NCI-H1417 (cell line): Measurements from ENCODE around the gene TAF1B.

ENCODE experiments used
- DNase-seq, 3 experiments: peaks; one replicate each; lab custom pipeline; 2025; lab: John Stamatoyannopoulos, UW

Gene TAF1B

GRCh38 chr2:9843229-9844035, at the start of gene TAF1B:
Gene TAF1B (plus strand): TSS chr2:9843474. CDS start chr2:9843542, 68 bp downstream.
- DNase-seq = peak; percentile 98 to 99 (median 98)

GRCh38 chr2:9793918-9794717, 49.2 kb upstream of the TAF1B start:
- DNase-seq = no peak

DNA sequence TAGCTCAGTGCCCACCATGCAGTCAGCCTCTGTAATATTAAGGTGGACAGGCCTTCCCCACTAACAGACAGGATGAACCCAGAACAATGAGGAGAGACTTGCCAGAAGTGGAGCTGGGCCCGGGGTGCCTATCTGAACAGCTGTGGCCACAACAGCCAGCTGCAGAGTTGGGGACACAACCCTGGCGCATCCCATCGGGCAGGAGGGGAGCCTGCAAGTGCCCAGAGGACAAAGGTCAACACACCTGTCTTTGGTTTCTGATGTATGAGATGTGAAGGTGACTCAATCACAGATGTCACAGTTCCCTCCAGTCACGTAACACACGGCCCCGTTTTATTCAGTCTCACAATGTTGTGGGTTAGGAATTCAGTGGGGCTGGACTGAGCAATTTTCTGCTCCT, 48.2 kb upstream of the TAF1B start:
- DNase-seq = no peak

DNA sequence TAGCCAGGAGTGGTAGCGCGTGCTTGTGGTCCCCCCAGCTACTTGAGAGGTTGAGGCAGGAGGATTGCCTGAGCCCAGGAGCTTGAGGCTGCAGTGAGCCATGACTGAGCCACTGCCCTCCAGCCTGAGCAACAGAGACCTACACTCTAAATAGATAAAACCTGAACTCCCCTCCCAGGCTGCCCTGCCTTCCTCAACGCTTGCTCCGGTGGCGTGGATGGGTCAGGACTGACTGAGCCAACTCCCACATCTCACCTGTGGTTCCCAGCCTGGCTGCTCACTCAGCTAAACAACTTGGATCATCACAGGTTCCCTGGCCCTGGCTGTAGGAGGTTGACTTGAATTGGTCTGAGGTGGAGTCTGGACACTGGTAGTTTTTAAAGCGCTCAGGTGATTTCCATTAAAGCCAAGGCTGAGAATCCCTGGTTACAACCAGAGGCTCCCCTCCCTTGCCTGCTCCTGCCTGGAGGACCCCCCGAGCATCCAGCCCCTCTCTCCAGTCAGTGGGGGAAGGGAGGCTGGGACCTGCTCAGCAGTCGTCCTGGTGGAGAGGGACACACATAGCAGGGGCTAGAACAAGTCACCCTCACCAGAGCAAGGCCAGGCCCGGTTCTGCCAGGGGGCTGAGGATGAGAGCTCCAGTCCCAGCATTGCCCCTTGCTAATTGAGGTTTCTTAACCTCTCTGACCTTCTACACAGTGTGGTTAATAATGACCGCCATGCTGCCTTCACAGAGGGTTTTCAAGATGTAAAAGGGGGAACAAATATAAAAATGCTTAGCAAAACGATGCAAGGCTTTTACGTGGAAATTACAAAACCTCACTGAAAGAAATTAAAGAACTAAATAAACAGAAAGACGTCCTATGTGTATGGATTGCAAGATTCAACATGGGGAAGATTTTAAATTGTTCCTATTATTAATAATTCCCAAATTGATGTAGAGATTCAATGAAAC, 46.9 kb upstream of the TAF1B start:
- DNase-seq = no peak

DNA sequence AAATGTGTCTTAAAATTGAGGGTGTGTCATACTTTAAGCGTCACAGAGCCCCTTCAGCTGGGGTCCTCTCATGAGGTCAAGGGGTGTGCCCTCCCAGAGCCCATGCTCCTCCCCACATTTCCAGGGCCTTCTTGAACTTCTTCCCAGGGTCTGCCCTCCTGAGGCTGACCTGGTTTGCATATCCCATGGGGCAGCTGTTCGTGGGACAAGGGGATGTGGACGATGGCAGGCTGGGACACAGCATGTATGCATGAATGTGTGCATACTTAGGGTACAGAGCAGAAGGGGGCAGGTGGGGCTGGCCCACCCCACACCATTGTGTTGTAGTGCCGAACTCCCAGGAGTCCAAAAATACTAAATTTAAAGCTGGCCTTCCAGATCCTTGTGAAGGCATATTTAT, 46.2 kb upstream of the TAF1B start:
- DNase-seq = no peak

DNA sequence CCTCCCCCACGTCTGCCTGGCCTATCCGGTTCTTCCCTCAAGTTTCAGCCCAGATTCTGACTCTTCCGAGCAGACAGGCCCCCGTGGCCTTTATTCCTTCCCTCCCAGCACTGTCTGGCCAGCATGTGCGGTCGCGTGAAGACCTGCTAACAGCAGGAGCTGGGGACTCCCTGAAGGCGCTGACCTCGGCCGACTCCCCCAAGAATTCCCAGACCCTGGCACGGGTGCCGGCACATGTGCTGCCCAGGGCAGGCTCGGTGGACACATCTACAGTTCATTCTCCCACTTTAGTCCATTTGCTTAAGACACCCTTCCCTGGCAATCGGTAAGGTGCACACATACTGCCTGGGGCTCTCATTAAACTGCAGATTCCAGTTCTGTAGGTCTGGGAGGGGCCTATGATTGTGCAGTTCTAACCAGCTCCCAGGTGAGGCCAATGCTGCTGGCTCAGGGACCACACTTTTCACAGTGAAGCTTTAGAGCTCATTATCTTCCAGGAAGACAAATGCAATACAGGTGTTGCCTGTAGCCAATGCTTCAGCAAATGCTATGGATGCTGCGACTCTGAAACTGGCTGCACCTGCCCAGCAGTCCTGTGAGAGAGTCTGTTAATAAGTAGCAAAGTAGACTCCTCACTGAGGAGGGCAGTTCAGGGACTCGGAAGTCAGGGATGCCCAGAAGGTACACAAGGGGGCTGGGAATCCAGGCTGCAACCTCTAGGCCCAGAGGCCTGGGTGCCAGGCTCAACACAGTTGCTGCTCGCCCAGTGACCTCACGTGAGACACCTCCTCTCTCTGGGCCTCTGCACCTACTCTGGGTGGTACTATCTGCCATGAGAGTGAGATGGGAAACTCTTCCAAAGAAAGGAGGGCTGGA, 45.4 kb upstream of the TAF1B start:
- DNase-seq = peak in 2 of 3 experiments; percentile 19 to 58

DNA sequence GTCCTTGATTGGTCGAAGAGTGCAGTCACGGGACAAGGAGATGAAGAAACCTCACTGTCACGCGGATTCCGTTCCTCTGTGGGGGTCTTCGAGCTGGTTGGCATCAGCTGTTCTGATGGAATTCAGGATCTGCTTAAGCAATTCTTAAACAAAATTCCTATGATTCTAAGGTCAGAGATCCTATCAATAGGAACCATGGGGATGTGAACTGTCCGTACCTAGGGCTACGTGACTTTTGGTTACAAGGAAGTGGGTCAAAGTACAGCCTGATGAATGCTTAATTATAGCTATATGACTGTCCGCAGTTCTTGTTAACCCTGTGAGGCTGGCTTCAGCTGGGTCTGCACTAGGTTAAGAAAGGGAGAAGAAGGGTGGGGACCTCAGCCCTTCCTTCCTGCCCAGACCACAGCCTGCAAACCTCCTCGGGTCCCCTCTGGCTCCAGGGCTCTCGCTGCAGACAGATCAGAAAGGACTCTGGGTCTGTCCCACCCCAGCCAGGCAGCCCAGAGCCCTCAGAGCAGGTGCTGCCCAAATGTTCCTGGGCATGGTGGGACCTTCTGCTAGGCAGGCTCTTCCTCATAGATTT, 44.2 kb upstream of the TAF1B start:
- DNase-seq = no peak

DNA sequence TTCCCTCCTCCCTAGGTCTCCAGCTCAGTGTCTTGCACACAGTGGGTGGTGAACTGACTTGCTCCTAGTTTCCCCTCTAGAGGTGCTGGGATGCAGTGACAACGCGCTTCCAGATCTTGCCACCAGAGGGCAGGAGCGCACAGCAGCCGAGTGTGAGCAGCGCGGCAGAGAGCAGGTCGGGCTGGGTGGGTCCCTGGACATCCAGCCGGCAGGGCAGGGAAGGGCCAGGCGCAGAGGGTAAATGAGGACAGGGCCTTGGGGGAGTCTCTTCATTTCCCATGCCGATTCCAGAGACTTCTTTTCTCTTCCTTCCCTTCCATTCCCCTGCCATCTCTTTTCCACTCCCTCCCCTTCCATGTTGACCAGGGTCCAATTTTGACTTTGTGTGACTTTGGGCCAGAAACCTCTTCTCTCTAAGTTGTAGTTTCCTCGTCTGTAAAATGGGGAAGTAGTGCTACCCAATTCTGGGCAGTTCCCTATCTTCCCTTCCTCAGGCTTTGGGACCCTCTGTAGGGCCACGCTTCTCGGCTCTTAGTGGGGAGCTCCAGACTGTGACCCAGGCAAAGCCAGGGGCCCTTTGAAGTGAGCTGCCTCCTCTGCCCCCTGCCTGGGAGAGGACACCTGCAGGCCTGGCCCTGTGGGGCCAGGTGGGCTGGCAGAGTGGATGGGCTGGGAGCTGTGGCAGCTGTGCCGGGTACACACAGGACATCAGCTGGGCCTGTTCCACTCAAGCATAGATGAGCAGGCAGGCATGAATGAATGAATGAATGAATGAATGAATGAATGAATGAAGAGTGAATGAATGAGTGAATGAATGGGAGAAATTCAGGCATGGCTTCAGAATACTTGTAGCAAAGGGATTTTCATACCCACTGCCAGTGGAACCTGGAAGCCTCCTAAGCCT, 43.3 kb upstream of the TAF1B start:
- DNase-seq = peak; percentile 73 to 89 (median 88)

- no peak for DNase-seq
Observed at GRCh38 chr2:9800639-9800974, 42.7 kb upstream of the TAF1B start.

DNA sequence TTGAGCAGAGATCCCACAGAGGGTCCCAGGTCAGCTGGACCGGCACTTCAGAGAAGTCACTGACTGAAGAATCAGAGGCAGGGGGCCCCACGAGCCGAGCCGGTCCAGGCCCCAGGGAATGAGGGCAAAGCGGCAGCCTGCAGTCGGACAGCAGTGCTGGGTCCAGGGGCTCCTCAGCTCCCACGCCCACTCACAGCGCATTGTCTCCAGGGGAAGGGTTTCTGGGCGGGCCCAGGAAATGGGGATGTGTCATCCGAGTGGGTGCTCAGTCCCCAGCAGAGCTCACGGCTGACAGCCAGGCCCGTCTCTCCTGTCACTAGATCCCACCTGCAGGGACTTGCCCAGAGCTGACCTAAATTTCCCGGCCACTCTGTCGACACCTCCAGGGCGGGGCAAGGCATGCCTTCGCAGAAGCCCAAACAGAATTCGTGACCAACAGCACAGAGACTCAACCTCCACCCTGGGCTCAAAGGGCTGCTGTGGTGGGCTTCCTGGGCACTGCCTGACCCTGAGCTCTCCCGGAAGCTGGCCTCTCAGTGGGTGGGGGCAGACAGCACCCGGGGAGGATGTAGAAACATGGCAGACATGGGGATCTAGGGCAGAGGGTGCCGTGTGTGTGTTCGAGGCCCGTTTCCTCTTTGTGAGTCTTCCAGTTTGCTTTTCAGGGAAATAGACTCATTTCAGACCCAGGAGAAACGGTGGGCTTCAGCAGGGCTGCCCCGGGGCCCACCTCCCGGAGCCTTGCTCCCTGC, 42.1 kb upstream of the TAF1B start:
- no peak for DNase-seq

DNA sequence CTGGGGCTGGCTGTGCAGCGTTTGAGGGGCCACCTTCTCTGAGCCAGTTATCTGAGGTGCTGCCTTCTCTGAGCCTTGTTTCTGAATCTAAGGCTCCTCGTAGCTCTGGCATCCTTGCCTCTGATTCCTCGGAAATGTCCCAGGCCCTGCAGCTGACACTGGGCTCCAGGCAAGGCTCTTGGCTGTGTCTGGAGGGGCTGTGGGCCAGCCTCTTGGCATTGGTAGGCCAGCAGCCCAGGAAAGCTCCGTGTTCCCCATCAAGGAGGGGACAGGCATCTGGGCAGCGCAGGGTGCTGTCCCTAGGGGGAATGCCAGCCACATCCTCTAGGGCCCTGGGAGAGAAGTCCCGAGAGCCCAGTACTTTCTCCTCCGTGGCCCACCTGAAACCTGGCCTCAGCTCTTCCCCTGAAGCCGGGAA, 40.7 kb upstream of the TAF1B start:
- no peak for DNase-seq

DNA sequence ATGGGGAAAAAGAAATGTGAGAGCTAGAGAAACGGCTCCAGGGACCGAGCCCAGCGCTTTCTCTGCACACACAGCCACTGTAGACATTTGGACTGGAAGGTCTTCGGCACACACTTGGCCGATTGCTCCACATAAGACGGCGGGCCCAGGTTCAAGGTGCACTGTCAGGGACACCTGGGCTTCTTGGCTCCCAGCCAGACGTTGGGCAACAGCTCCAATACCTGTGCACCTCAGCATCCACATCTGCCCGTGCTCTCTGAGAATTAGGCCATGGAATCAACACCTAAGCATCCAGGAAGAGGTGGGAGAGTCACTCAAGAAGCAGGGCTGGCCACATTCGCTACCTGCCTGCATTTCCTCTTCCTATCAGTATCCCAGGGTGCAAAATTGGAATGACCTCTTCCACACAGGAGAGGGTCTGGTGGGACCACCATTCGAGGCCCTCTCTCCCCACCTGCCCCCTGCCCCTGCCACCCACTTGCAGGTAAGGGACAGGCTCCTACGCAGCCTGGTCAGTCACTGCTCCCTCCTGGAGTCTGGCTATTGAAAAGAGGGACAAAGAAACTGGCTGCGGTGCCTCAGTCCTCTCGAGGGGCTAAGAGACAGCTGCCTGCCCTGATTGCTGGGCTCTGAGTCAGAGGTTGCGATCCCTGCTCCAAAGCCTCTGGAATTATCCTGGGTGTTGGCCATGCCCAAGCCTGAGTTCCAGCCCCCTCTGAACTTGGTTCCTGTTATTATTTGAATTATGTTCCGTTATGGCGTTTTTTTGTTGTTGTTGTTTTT, 40.1 kb upstream of the TAF1B start:
- no peak for DNase-seq

GRCh38 chr2:9805435-9806297, 37.6 kb upstream of the TAF1B start:
- DNase-seq = no peak

- no peak for DNase-seq
Observed at GRCh38 chr2:9806298-9806610, 37.0 kb upstream of the TAF1B start.

DNA sequence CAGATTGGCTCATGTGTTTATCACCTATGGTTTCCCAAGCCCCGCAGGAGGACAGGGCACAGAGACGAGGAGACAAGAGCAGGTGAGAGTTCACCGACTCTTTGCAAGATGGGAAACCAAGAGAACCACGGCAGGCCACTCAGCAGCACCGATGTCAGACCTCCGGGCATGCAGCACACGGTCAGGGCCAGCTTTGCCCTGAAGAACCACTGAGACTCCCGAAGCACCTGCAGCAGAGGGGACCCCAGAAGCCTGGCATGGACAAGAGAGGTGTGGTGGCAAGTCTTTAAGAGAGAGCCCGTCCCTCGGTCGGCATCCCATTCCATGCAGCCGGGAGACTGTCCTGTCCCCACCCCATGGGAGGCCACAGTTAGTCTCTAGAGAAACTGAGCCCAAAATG, 36.6 kb upstream of the TAF1B start:
- no peak for DNase-seq

DNA sequence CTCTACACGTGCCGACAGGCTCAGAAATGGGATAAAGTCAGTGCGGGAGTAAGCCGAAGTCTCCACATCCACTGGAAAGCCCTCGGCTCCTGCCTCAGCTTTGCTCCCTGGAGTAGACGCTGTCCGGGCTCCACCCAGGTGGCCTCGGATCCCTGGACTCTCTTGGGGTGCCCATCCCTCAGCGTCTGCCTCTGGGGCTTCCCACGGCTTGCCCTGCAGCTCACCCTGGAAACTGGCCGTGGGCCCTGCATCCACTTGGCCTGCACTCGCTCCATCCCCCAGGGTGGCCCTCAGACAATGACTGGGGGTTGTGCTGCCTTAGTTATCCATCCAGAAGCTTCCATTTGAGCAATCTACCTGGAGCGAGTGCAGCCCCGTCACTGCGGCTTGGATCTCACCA, 36.2 kb upstream of the TAF1B start:
- DNase-seq = no peak

DNA sequence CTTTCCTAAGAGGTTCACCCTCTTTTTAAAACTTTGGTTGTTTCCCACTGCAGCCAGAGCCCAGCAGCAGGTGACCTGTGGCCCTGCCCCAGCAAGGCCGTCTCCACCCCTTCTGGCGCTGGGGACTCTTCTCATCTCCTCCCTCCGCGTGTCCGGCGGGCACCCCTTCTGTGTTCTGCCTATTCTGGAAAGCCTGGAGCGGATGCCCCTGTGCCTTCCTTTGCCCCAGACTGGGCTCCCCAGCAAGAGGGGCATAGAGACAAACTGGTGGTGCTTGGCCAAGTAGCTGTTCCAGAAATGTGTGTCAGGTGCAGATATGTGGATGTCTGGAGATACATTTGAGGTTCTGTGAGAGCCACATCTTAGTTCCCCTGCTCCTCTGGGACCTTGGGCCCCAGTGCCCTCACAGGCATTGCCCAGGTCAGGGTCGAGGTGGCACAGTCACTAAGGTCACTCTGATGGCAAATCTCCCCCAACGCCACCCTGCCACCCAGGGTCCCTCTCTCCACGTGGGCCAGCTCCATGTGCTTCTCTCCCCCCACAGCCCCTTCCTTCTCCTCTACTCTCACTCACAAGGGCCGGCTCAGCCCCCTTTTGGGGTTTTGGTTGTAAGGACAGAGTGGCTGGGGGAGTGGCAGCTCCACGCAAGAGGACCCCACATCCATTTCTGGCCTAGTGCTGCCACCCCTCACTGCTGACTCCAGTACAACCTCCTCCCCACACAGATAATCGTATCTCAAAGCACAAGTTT, 35.5 kb upstream of the TAF1B start:
- no peak for DNase-seq
